Ascending aorta (tissue), 2 donors: ENCODE data around the gene EPC1. TPM values are rescaled to one million over a fixed set of nuclear protein-coding genes. Genes with fewer than 3 reads are reported as not detected.
"Not testable (repeated sequence)": the region's sequence is repeated elsewhere in the genome, so short reads cannot be mapped to it uniquely, and the experiment has no call there.

Experiments used
- DNase-seq, 2 donors: peaks; one replicate each; pipeline ENCODE4 v3.0.0-alpha.2; 2019; ENCODE audit warnings: low spot score in 2 of 2
- H3K27ac ChIP-seq, 2 donors: fragments of 200-600 bp; sonication (generic); one replicate each; pipeline ENCODE4 v1.5.1; 2016 to 2017; ENCODE audit warnings: mild to moderate bottlenecking in 1 of 2
- H3K27me3 ChIP-seq: fragments of 200-600 bp; sonication (generic); one replicate; pipeline ENCODE4 v1.5.1; 2017
- H3K36me3 ChIP-seq, 2 donors: fragments of 200-600 bp; sonication (generic); one replicate each; pipeline ENCODE4 v1.5.1; 2016
- H3K4me1 ChIP-seq, 2 donors: fragments of 200-600 bp; sonication (generic); one replicate each; pipeline ENCODE4 v1.5.1; 2016 to 2017; ENCODE audit warnings: mild to moderate bottlenecking in 1 of 2
- H3K4me3 ChIP-seq, 2 donors: fragments of 200-600 bp; sonication (generic); one replicate each; pipeline ENCODE4 v1.5.1; 2016 to 2017; ENCODE audit warnings: mild to moderate bottlenecking in 1 of 2
- H3K9me3 ChIP-seq, 2 donors: fragments of 200-600 bp; sonication (generic); one replicate each; pipeline ENCODE4 v1.5.1; 2016
- intact Hi-C: fragments of 100-400 bp; cut with DNase I; formaldehyde crosslinking; loops from one replicate; pipeline ENCODE4 v1.15.1; 2023
- total RNA-seq: library from RNA; depleted of rRNA; stranded (reverse); fragments of >200 nt; gene quantifications from one replicate; pipeline ENCODE4 v1.1.0, GENCODE V29; 2016
- TF ChIP-seq, protein P1 (sequence below), 3 experiments: fragments of 200-600 bp in 2 of 3; fragments of 450-650 bp in 1 of 3; sonication (generic) in 2 of 3; IDR thresholded peaks; one replicate each; pipeline ENCODE4 v1.5.1; 2016 to 2019; ENCODE audit warnings: antibody characterized with exemption in 3 of 3, mild to moderate bottlenecking in 1 of 3, moderate library complexity in 1 of 3

The EPC1 gene
- total RNA-seq, 1 donor from 2014 or later, result 31.4 TPM

DNA sequence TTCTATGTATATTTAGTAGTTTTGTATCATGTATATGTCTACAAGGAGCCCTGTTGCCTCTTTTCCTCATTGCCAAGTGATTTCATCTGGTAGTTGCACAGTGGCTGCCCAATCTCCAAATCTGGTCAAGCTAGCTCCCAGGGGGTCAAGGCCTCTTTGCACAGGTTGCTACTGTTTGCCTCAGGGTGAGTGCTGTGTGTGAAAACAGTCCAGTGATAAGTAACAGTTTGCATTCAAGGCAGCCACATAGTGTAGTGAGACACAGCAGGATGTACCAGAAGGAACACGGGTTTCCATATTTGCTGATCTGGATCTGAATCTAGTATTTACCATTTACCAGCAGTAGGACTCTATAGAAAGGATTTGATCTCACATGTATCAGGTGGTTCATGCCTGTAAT is 13.3 kb upstream of the EPC1 start:
- Histone ChIP-seq H3K36me3 (no peaks in the 10 kb centered on the region), H3K27ac (no peak overlapping the region), H3K9me3 (no peaks in the 10 kb centered on the region), H3K4me3 (no peak overlapping the region), H3K27me3 (no peaks in the 10 kb centered on the region), H3K4me1 (peaks cover 0 to 2% of the 10 kb centered on the region in 2 donors)
- TF ChIP-seq, protein P1, sequence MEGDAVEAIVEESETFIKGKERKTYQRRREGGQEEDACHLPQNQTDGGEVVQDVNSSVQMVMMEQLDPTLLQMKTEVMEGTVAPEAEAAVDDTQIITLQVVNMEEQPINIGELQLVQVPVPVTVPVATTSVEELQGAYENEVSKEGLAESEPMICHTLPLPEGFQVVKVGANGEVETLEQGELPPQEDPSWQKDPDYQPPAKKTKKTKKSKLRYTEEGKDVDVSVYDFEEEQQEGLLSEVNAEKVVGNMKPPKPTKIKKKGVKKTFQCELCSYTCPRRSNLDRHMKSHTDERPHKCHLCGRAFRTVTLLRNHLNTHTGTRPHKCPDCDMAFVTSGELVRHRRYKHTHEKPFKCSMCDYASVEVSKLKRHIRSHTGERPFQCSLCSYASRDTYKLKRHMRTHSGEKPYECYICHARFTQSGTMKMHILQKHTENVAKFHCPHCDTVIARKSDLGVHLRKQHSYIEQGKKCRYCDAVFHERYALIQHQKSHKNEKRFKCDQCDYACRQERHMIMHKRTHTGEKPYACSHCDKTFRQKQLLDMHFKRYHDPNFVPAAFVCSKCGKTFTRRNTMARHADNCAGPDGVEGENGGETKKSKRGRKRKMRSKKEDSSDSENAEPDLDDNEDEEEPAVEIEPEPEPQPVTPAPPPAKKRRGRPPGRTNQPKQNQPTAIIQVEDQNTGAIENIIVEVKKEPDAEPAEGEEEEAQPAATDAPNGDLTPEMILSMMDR (IDR thresholded peaks at IDR 0.05), result no peak
- DNase-seq, result no peak
- intact Hi-C loops, result no loop called here

DNA sequence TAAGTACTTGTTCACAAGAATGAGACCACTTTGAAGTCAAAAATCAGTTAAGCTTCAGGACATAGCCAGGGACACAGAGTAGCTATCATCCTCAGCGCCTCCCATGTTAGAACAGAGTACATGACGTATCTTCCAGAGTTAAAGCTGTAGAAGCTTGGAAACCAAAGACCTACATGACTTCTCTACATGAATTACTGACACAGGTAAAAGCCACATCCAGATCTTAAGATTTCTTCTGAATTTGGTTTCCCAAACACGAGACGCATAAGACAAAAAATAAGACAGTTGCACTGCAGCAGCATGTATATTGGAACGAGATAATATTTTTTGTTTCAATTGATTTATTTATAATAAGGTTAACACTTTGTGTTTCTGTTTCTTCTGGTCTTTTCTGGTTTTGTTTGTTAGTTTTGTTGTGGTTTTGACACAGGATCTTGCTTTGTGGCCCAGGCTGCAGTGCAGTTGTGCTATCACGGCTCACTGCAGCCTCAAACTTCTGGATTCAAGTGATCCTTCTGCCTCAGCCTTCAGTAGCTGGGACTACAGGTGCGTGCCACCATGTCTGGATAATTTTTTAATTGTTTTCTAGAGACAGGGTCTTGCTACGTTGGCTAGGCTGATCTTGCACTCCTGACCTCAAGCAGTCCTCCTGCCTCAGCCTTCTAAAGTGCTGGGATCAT is 10.2 kb upstream of the EPC1 start:
- peaks cover 0 to 4% of the 10 kb centered on the region in 2 donors for H3K4me1 ChIP-seq
- intact Hi-C loops, result no loop called here
- H3K36me3 ChIP-seq, result no peaks in the 10 kb centered on the region
- H3K4me3 ChIP-seq, result no peak overlapping the region
- no peak overlapping the region for H3K27ac ChIP-seq
- H3K9me3 ChIP-seq, result no peaks in the 10 kb centered on the region
- TF ChIP-seq, protein P1 (IDR thresholded peaks at IDR 0.05), result no peak
- H3K27me3 ChIP-seq, result no peaks in the 10 kb centered on the region
- no peak for DNase-seq

DNA sequence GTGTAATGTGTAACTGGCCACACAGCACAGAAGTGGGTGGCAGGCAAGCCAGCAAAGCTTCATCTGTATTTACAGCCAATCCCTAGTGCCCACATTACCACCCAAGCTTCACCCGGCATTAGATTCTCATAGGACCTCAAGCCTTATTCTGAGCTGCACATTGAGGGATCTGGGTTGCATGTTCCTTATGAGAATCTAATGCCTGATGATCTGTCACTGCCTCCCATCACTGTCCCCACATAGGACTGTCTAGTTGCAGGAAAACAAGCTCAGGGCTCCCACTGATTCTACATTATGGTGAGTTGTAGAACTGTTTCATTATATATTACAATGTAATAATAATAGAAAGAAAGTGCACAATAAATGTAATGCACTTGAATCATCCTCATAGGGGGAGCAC is 7.7 kb upstream of the EPC1 start:
- H3K4me3 ChIP-seq, DNase-seq, H3K27me3 ChIP-seq, H3K36me3 ChIP-seq, H3K9me3 ChIP-seq, intact Hi-C loops, H3K4me1 ChIP-seq, H3K27ac ChIP-seq: not testable (repeated sequence)

DNA sequence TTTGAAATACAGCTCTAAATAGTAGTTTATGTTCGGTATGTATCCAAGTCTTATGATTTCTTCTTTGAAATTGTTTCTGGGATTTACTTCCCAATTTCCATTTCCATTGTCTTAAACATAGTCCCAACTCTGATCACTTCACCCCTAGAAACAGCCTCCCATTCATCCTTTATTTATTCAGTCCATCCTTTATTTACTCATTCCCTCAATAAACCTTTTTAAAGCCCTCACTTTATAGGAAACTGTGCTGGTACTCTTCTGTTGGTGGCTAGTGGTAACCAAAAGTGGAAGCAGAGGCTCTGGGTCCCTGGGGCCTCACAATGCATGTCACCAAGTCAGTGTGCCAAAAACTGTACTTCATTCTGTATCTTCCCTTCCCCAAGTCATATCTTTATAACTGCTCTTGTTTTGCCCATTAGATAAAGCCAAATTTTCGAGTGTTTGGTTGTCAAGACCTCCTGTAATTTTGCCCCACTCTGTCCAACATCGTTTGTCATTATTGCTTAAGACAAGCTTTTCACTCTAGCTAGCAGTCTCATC is 3.9 kb upstream of the EPC1 start:
- no peak for DNase-seq

DNA sequence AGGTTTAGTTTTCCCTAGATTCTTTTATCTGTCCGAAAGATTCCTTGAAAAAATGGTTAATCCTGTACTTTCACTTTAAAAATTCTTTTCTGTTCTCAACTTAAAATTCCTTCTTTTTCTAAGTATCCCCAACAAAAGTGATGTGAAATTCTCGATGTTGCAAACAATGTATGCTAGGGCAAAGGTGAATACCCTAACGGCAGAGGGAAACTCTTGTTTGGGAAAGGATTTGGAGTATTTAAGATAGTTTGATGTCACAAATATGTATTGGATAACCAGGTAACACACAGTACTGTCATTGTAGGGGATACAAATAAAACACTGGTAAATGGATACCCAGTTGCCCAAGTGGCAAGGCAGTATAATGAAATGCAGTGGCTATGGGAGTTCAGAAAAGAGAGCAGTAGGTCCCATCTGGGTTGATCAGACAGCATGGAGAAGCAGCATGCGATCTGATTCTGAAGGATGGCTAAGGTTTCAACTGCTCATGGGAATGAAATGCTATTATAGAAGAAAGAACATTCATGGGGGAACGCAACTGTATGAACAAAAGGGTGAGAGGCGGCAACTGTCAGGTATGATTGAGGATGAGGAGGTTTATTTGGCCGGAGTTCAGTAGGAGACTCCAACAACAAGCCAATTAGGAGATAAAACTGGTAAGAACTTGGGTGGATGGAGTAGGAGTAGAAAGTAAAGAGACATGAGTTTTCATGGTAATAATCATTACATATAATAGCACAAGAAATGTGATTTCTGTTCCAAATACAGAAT is 3.2 kb upstream of the EPC1 start:
- peaks cover 0 to 21% of the 10 kb centered on the region in 2 donors for H3K4me1 ChIP-seq
- H3K27ac ChIP-seq, result no peak overlapping the region
- intact Hi-C loops, result loop anchor here (5.0 kb wide), 1 partner anchor 293 kb away; the partner anchor contains the start of gene KIF5B

More for the DNA sequence above, 3.9 kb upstream of the EPC1 start:
- Histone ChIP-seq H3K4me3 (no peak overlapping the region), H3K4me1 (peaks cover 0 to 18% of the 10 kb centered on the region in 2 donors), H3K36me3 (no peaks in the 10 kb centered on the region), H3K27me3 (no peaks in the 10 kb centered on the region), H3K9me3 (no peaks in the 10 kb centered on the region), H3K27ac (no peak overlapping the region)
- intact Hi-C loops, result no loop called here
- TF ChIP-seq, protein P1 (IDR thresholded peaks at IDR 0.05), result no peak

More for the DNA sequence above, 3.2 kb upstream of the EPC1 start:
- no peaks in the 10 kb centered on the region for H3K27me3 ChIP-seq
- no peaks in the 10 kb centered on the region for H3K36me3 ChIP-seq
- no peak for DNase-seq
- TF ChIP-seq, protein P1 (IDR thresholded peaks at IDR 0.05), result no peak
- H3K9me3 ChIP-seq, result no peaks in the 10 kb centered on the region
- no peak overlapping the region for H3K4me3 ChIP-seq
